ENCODE results near the gene RHAG.

GRCh38 chr6:49664817-49665216, 28.2 kb upstream of the RHAG start:
- no peak for TF ChIP-seq CTCF (IDR thresholded peaks at IDR 0.05)
- TF ChIP-seq REST (IDR thresholded peaks at IDR 0.05; ENCODE audit: insufficient read depth in 1 of 2, low read depth in 2 of 2, low read length in 1 of 2): no peak
- TF ChIP-seq POLR2AphosphoS5 (IDR thresholded peaks at IDR 0.05; ENCODE audit: low read depth, low read length): no peak
- no peak for TF ChIP-seq SIN3A (IDR thresholded peaks at IDR 0.05; ENCODE audit: borderline replicate concordance, insufficient read depth, low read depth, low read length)
